Left renal cortex interstitium (tissue), 4 donors: ENCODE data around the gene BCL2L2. TPM values are rescaled to one million over a fixed set of nuclear protein-coding genes. Genes with fewer than 3 reads are reported as not detected.
A peak's percentile ranks its signal among the peaks of the same experiment; 100 is the strongest.
"Not testable (repeated sequence)": the region's sequence is repeated elsewhere in the genome, so short reads cannot be mapped to it uniquely, and the experiment has no call there.

Source experiments
- DNase-seq, 4 donors: peaks; one replicate each; pipeline ENCODE4 v3.0.0-alpha.2; 2013; ENCODE audit warnings: low read depth in 4 of 4, low spot score in 2 of 4, missing footprints in 1 of 4
- polyA plus RNA-seq, 4 donors: library from polyadenylated mRNA; unstranded; fragments of 120-200 nt; gene quantifications; one replicate each; pipeline ENCODE4 v1.2.1, GENCODE V29; 2013; ENCODE audit not compliant: insufficient read length in 4 of 4

Gene BCL2L2
- polyA plus RNA-seq, 4 donors, result 35.8 to 49.4 (median 42.8) TPM

GRCh38 chr14:23322568-23323517 lies 16.2 kb downstream of the BCL2L2 start:
- no peak for DNase-seq

- no peak for DNase-seq
These were observed 17.3 kb downstream of the BCL2L2 start for GRCh38 chr14:23323838-23324454.

- no peak for DNase-seq
These were observed 17.8 kb downstream of the BCL2L2 start for GRCh38 chr14:23324455-23324846.

- no peak for DNase-seq
These were observed 18.4 kb downstream of the BCL2L2 start for GRCh38 chr14:23324993-23325392.

- not testable (repeated sequence) for DNase-seq
These were observed 19.1 kb downstream of the BCL2L2 start for GRCh38 chr14:23325746-23326145.

GRCh38 chr14:23326491-23327332 lies 20.1 kb downstream of the BCL2L2 start:
- no peak for DNase-seq

- peak in 3 of 4 donors; percentile 46 to 74 (median 47) for DNase-seq
These were observed 21.5 kb downstream of the BCL2L2 start for GRCh38 chr14:23327947-23328744.

GRCh38 chr14:23335623-23336022 lies 29.0 kb downstream of the BCL2L2 start:
- no peak for DNase-seq

- no peak for DNase-seq
These were observed 33.1 kb downstream of the BCL2L2 start for GRCh38 chr14:23339506-23340268.

GRCh38 chr14:23344481-23344880 lies 37.8 kb downstream of the BCL2L2 start:
- DNase-seq, result no peak

GRCh38 chr14:23345987-23346692 lies 39.5 kb downstream of the BCL2L2 start:
- DNase-seq, result no peak

- DNase-seq, result no peak
These were observed 40.2 kb downstream of the BCL2L2 start for GRCh38 chr14:23346693-23347405.

GRCh38 chr14:23347406-23348296 lies 41.0 kb downstream of the BCL2L2 start:
- DNase-seq, result no peak

GRCh38 chr14:23348297-23348655 lies 41.6 kb downstream of the BCL2L2 start:
- no peak for DNase-seq

GRCh38 chr14:23349156-23349845 lies 42.7 kb downstream of the BCL2L2 start:
- DNase-seq, result no peak

- DNase-seq, result peak in 2 of 4 donors; percentile 8 to 18
These were observed 45.3 kb downstream of the BCL2L2 start for GRCh38 chr14:23351681-23352505.
